ENCODE data around the gene LHPP.

- TF ChIP-seq EZH2 (IDR thresholded peaks at IDR 0.05), result no peak
- no peak for TF ChIP-seq CTCF (IDR thresholded peaks at IDR 0.05)
- no peak for TF ChIP-seq EZH2phosphoT487 (IDR thresholded peaks at IDR 0.05)
These were observed 170.9 kb downstream of the LHPP start for GRCh38 chr10:124632566-124632965.

Measured in neural progenitor cell (in vitro differentiated cells).